ENCODE results near the gene DMBX1.

The DMBX1 gene

DNA sequence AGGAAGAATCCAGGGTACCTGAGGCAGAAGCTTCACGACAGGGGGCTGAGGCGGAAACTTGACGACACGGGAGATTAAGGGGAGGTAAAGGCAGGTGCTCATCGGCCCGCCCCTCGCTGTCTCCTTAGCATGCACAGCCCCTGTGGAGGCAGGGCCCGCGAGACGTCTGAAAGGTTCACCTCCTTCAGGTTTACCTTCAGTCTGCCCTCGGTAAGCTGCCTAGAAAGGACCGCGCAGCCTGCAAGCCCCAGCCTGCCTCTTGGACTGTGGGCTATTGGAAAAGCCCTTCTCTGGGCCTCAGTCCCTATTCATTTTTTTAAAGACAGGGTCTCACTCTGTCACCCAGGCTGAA lies 33.3 kb downstream of the DMBX1 start:
- Histone ChIP-seq H3K9ac (ENCODE audit: low read depth in 1 of 2, low read length in 2 of 2) (no peak overlapping the region), H3K4me3 (ENCODE audit: low read length in 2 of 2) (no peak overlapping the region), H3K27ac (ENCODE audit: low read depth in 2 of 2, low read length in 2 of 2) (no peak overlapping the region), H3K4me1 (ENCODE audit: control insufficient read depth in 2 of 2, insufficient read depth in 2 of 2, low read length in 2 of 2) (peaks cover 12% of the 10 kb centered on the region in 2 donors), H3K36me3 (ENCODE audit: control insufficient read depth in 2 of 2, insufficient read depth in 2 of 2, low read length in 2 of 2) (no peaks in the 10 kb centered on the region), H3K9me3 (ENCODE audit: control insufficient read depth in 2 of 2, low read length in 2 of 2) (no peaks in the 10 kb centered on the region), H3K27me3 (ENCODE audit: control insufficient read depth in 2 of 2, insufficient read depth in 2 of 2, low read length in 2 of 2) (peaks cover 0 to 2% of the 10 kb centered on the region in 2 donors)

DNA sequence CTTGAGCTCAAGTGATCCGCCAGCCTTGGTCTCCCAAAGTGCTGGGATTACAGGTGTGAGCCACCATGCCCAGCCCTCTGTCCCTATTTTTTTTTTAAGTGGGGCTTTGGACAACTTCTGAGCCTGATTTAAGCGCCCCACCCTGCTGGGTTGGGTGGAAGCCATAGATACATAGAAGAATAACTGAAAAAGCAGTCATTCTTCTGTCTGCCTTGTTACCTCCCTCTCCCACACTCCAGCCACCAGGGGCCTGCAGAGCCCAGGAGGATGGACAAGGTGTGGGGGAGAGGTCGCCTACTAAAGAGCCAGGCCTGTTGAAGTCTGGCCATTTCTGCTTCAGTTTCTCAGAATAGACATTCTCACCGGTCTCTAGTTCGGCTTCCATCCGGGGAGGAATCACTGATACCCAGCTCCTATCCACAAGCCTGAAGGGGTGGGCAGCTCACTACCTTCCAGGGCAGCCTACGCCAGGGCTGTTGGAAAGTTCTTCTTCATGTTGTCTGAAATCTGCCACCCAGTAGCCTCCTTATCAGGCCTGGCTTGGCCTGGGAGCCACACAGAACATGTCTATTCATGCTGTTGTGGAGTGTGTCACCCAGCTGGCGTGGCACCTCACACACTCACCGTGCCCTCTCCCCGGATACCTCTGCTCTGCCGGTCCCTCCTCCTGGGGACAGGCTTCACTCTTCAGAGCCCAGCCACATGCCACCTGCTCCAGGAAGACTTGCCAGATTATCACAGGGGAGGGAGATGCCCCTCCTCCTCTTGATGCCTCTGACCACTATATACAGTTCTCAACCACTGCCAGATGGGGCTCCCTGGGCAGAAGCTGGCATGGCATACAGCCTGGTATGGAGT lies 34.1 kb downstream of the DMBX1 start:
- no peak overlapping the region for H3K27ac ChIP-seq (ENCODE audit: low read depth in 2 of 2, low read length in 2 of 2)
- peaks cover 7 to 8% of the 10 kb centered on the region in 2 donors for H3K4me1 ChIP-seq (ENCODE audit: control insufficient read depth in 2 of 2, insufficient read depth in 2 of 2, low read length in 2 of 2)
- peaks cover 2 to 4% of the 10 kb centered on the region in 2 donors for H3K27me3 ChIP-seq (ENCODE audit: control insufficient read depth in 2 of 2, insufficient read depth in 2 of 2, low read length in 2 of 2)
- H3K36me3 ChIP-seq (ENCODE audit: control insufficient read depth in 2 of 2, insufficient read depth in 2 of 2, low read length in 2 of 2): no peaks in the 10 kb centered on the region
- no peak overlapping the region for H3K4me3 ChIP-seq (ENCODE audit: low read length in 2 of 2)
- no peaks in the 10 kb centered on the region for H3K9me3 ChIP-seq (ENCODE audit: control insufficient read depth in 2 of 2, low read length in 2 of 2)
- H3K9ac ChIP-seq (ENCODE audit: low read depth in 1 of 2, low read length in 2 of 2): no peak overlapping the region

- no peak overlapping the region for H3K4me3 ChIP-seq (ENCODE audit: low read length in 2 of 2)
- no peak overlapping the region for H3K27ac ChIP-seq (ENCODE audit: low read depth in 2 of 2, low read length in 2 of 2)
- H3K4me1 ChIP-seq (ENCODE audit: control insufficient read depth in 2 of 2, insufficient read depth in 2 of 2, low read length in 2 of 2): peaks cover 7 to 8% of the 10 kb centered on the region in 2 donors
- H3K27me3 ChIP-seq (ENCODE audit: control insufficient read depth in 2 of 2, insufficient read depth in 2 of 2, low read length in 2 of 2): peaks cover 8 to 10% of the 10 kb centered on the region in 2 donors
- no peak overlapping the region for H3K9ac ChIP-seq (ENCODE audit: low read depth in 1 of 2, low read length in 2 of 2)
- H3K9me3 ChIP-seq (ENCODE audit: control insufficient read depth in 2 of 2, low read length in 2 of 2): no peaks in the 10 kb centered on the region
- H3K36me3 ChIP-seq (ENCODE audit: control insufficient read depth in 2 of 2, insufficient read depth in 2 of 2, low read length in 2 of 2): no peaks in the 10 kb centered on the region
These were observed 35.2 kb downstream of the DMBX1 start for GRCh38 chr1:46524843-46525242.

GRCh38 chr1:46525253-46525983 lies 35.8 kb downstream of the DMBX1 start:
- Histone ChIP-seq H3K36me3 (ENCODE audit: control insufficient read depth in 2 of 2, insufficient read depth in 2 of 2, low read length in 2 of 2) (no peaks in the 10 kb centered on the region), H3K4me3 (ENCODE audit: low read length in 2 of 2) (no peak overlapping the region), H3K4me1 (ENCODE audit: control insufficient read depth in 2 of 2, insufficient read depth in 2 of 2, low read length in 2 of 2) (peaks cover 7 to 8% of the 10 kb centered on the region in 2 donors), H3K27me3 (ENCODE audit: control insufficient read depth in 2 of 2, insufficient read depth in 2 of 2, low read length in 2 of 2) (peaks cover 8 to 10% of the 10 kb centered on the region in 2 donors), H3K9ac (ENCODE audit: low read depth in 1 of 2, low read length in 2 of 2) (no peak overlapping the region), H3K27ac (ENCODE audit: low read depth in 2 of 2, low read length in 2 of 2) (no peak overlapping the region), H3K9me3 (ENCODE audit: control insufficient read depth in 2 of 2, low read length in 2 of 2) (no peaks in the 10 kb centered on the region)

DNA sequence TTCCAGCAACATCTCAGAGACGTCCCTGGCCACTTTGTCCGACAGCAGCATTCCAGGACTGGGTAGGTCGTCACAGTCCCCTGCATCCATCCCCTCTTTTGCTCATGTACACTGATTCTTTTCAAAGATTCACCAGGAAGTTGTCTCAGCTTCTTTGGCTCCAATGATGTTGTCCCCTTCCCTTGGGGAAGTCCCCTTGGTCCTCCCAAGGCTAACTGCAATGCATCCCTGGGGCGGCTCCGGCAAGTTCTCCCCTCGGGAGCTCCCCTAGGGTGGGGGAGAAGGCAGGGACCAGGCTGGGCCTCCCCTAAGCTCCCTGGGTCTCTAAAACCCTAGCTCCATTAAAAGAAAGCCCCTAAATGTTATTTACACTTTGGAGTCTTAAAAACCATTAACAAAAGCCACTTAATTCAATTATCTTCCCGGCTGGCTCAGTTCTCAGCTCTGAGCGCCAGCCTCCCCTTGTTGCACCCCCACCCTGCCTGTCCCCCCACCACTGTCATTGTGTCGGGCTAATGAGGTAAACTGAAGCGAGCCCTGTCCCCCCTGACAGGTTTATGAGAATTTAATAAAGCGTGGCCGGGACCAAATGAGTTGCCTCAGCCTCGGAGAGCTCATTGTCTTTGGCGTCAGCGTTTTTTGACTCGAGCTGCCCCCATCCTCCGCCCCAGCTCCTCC lies 36.5 kb downstream of the DMBX1 start:
- H3K4me1 ChIP-seq (ENCODE audit: control insufficient read depth in 2 of 2, insufficient read depth in 2 of 2, low read length in 2 of 2): peaks cover 7 to 8% of the 10 kb centered on the region in 2 donors
- peaks cover 10 to 12% of the 10 kb centered on the region in 2 donors for H3K27me3 ChIP-seq (ENCODE audit: control insufficient read depth in 2 of 2, insufficient read depth in 2 of 2, low read length in 2 of 2)
- no peak overlapping the region for H3K4me3 ChIP-seq (ENCODE audit: low read length in 2 of 2)
- H3K27ac ChIP-seq (ENCODE audit: low read depth in 2 of 2, low read length in 2 of 2): peak overlapping the region; percentile 66 to 68
- H3K9me3 ChIP-seq (ENCODE audit: control insufficient read depth in 2 of 2, low read length in 2 of 2): no peaks in the 10 kb centered on the region
- H3K9ac ChIP-seq (ENCODE audit: low read depth in 1 of 2, low read length in 2 of 2): no peak overlapping the region
- no peaks in the 10 kb centered on the region for H3K36me3 ChIP-seq (ENCODE audit: control insufficient read depth in 2 of 2, insufficient read depth in 2 of 2, low read length in 2 of 2)

DNA sequence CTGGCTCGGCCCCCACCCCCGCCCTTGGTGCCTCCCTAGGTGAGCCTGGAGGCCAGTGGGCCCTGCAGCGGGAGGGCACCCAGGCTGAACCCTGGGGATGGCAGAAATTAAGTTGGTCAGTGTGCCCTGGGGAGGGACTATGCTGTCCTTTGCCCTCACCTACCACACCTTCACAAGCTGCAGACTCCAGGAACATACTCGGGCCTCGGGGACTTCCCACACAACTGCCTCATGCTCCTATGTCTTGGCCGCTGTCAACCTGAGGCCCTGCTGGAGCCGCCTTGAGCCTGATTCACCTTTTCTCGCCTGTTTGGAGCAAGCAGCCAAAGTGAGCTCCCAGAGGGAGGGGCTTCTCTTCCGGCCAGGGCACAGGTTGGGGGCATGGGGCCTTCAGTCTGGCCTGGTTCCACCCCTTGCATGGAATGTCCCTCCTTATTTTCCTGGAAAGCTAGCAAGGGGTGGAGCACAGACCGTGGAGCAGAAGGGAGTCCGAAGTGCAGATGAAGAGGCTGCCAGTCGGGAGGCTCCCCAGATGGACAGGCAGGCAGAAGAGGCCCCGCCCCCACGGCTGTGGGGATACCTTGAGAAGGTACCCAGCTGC lies 37.2 kb downstream of the DMBX1 start:
- Histone ChIP-seq H3K9me3 (ENCODE audit: control insufficient read depth in 2 of 2, low read length in 2 of 2) (no peaks in the 10 kb centered on the region), H3K4me1 (ENCODE audit: control insufficient read depth in 2 of 2, insufficient read depth in 2 of 2, low read length in 2 of 2) (peaks cover 7 to 8% of the 10 kb centered on the region in 2 donors), H3K36me3 (ENCODE audit: control insufficient read depth in 2 of 2, insufficient read depth in 2 of 2, low read length in 2 of 2) (no peaks in the 10 kb centered on the region), H3K27me3 (ENCODE audit: control insufficient read depth in 2 of 2, insufficient read depth in 2 of 2, low read length in 2 of 2) (peaks cover 12 to 14% of the 10 kb centered on the region in 2 donors), H3K27ac (ENCODE audit: low read depth in 2 of 2, low read length in 2 of 2) (peak overlapping the region; percentile 66 to 68), H3K9ac (ENCODE audit: low read depth in 1 of 2, low read length in 2 of 2) (no peak overlapping the region), H3K4me3 (ENCODE audit: low read length in 2 of 2) (no peak overlapping the region)

GRCh38 chr1:46527474-46528296 lies 38.0 kb downstream of the DMBX1 start:
- Histone ChIP-seq H3K27ac (ENCODE audit: low read depth in 2 of 2, low read length in 2 of 2) (peak overlapping the region; percentile 38 to 68), H3K9ac (ENCODE audit: low read depth in 1 of 2, low read length in 2 of 2) (no peak overlapping the region), H3K27me3 (ENCODE audit: control insufficient read depth in 2 of 2, insufficient read depth in 2 of 2, low read length in 2 of 2) (peaks cover 12 to 20% of the 10 kb centered on the region in 2 donors), H3K9me3 (ENCODE audit: control insufficient read depth in 2 of 2, low read length in 2 of 2) (no peaks in the 10 kb centered on the region), H3K4me3 (ENCODE audit: low read length in 2 of 2) (no peak overlapping the region), H3K4me1 (ENCODE audit: control insufficient read depth in 2 of 2, insufficient read depth in 2 of 2, low read length in 2 of 2) (peaks cover under 1 to 8% of the 10 kb centered on the region in 2 donors), H3K36me3 (ENCODE audit: control insufficient read depth in 2 of 2, insufficient read depth in 2 of 2, low read length in 2 of 2) (no peaks in the 10 kb centered on the region)

DNA sequence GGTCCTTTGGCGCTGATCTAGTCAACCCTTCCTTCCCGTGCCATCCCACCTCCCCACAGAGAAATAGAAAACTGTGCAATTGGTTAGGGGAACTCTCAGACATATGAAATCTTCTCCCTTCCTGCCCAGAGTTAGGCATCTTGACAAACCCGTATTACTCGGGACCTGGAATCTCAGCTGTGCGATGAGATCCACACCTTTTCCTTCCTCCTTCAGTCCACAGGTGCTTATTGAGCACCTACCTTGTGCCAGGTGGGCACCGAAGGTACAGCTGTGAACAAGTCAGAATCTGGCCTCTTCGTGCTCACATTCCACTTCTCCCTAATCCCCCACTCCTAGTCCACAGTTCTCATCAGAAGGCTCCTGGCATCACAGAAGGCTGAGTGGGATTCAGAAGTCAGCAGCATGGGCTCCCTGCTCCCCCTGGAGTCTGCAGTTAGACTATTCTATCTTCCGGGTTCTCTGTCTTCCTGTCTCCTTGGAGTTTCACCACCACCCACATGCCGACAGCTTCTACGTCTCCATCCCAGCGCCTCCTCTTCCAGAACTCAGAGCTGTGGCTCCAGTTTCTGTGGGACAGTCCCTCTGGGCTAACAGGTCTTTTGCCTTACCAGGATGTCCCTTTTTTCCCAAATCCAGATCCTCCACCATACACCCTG lies 38.8 kb downstream of the DMBX1 start:
- H3K27ac ChIP-seq (ENCODE audit: low read depth in 2 of 2, low read length in 2 of 2): no peak overlapping the region
- H3K9me3 ChIP-seq (ENCODE audit: control insufficient read depth in 2 of 2, low read length in 2 of 2): no peaks in the 10 kb centered on the region
- H3K4me1 ChIP-seq (ENCODE audit: control insufficient read depth in 2 of 2, insufficient read depth in 2 of 2, low read length in 2 of 2): peaks cover under 1 to 8% of the 10 kb centered on the region in 2 donors
- H3K27me3 ChIP-seq (ENCODE audit: control insufficient read depth in 2 of 2, insufficient read depth in 2 of 2, low read length in 2 of 2): peaks cover 12 to 20% of the 10 kb centered on the region in 2 donors
- no peaks in the 10 kb centered on the region for H3K36me3 ChIP-seq (ENCODE audit: control insufficient read depth in 2 of 2, insufficient read depth in 2 of 2, low read length in 2 of 2)
- H3K9ac ChIP-seq (ENCODE audit: low read depth in 1 of 2, low read length in 2 of 2): no peak overlapping the region
- no peak overlapping the region for H3K4me3 ChIP-seq (ENCODE audit: low read length in 2 of 2)

All from mucosa of rectum (tissue), 2 donors.